ENCODE results near the gene XRCC1.

GRCh38 chr19:43551399-43552197, 23.7 kb downstream of the XRCC1 start:
- TF ChIP-seq POLR2A (IDR thresholded peaks at IDR 0.05; ENCODE audit: low read depth, low read length) = no peak
- no peak for TF ChIP-seq POLR2AphosphoS5 (IDR thresholded peaks at IDR 0.05; ENCODE audit: low read depth, low read length)
